ENCODE data around the gene MMP25. TPM values are rescaled to one million over a fixed set of nuclear protein-coding genes. Genes with fewer than 3 reads are reported as not detected.

The MMP25 gene
- total RNA-seq, 4 donors from 2014 or later = 0.51 to 0.87 (median 0.83) TPM; not detected in 1

Other genes starting within 250 kb of the MMP25 start
- gene PRSS41, start 248.1 kb upstream of the MMP25 start, total RNA-seq = not detected
- gene PRSS21, start 229.3 kb upstream of the MMP25 start, total RNA-seq = 1 to 10 TPM in 2 of 4 donors, under 1 TPM in 1, not detected in 1; 0.87 to 7.6 (median 1.3) TPM
- gene ZG16B, start 216.3 kb upstream of the MMP25 start, total RNA-seq = 10 to 100 TPM; 17.7 to 80.5 (median 23.4) TPM
- 1 to 10 TPM; 1.7 to 8.7 (median 6.7) TPM for gene PRSS22, start 188.4 kb upstream of the MMP25 start, total RNA-seq
- 10 to 100 TPM; 31.5 to 42.1 (median 34.7) TPM for gene FLYWCH2, start 163.3 kb upstream of the MMP25 start, total RNA-seq
- 10 to 100 TPM; 32.7 to 81.8 (median 52.1) TPM for gene FLYWCH1, start 134.6 kb upstream of the MMP25 start, total RNA-seq
- gene KREMEN2, start 82.3 kb upstream of the MMP25 start, total RNA-seq = 1 to 10 TPM; 1.0 to 4.2 (median 3.9) TPM
- 10 to 100 TPM in 3 of 4 donors, 1 to 10 TPM in 1; 4.7 to 19.2 (median 14.1) TPM for gene PAQR4, start 77.2 kb upstream of the MMP25 start, total RNA-seq
- gene PKMYT1, start 66.1 kb upstream of the MMP25 start, total RNA-seq = 1 to 10 TPM; 1.9 to 6.4 (median 4.7) TPM
- not detected for gene CLDN9, start 33.6 kb upstream of the MMP25 start, total RNA-seq
- not detected for gene CLDN6, start 28.4 kb upstream of the MMP25 start, total RNA-seq
- 10 to 100 TPM in 3 of 4 donors, 1 to 10 TPM in 1; 2.3 to 59.6 (median 30.5) TPM for gene TNFRSF12A, start 26.2 kb upstream of the MMP25 start, total RNA-seq
- gene HCFC1R1, start 22.6 kb upstream of the MMP25 start, total RNA-seq = 10 to 100 TPM; 32.6 to 65.4 (median 51.5) TPM
- gene THOC6, start 22.5 kb upstream of the MMP25 start, total RNA-seq = 10 to 100 TPM; 15.8 to 27.0 (median 24.9) TPM
- 10 to 100 TPM; 58.4 to 77.6 (median 69.3) TPM for gene BICDL2, start 9.6 kb upstream of the MMP25 start, total RNA-seq
- gene IL32, start 19.1 kb downstream of the MMP25 start, total RNA-seq = 10 to 100 TPM in 1 of 4 donors, 1 to 10 TPM in 3; 2.6 to 11.9 (median 6.1) TPM
- not detected for gene ZSCAN10, start 52.7 kb downstream of the MMP25 start, total RNA-seq
- 10 to 100 TPM; 18.3 to 22.5 (median 20.9) TPM for gene ZNF205, start 66.0 kb downstream of the MMP25 start, total RNA-seq
- 10 to 100 TPM; 14.0 to 18.0 (median 16.4) TPM for gene ZNF213, start 88.5 kb downstream of the MMP25 start, total RNA-seq
- not detected for gene OR1F1, start 141.6 kb downstream of the MMP25 start, total RNA-seq
- gene ZNF200, start 188.6 kb downstream of the MMP25 start, total RNA-seq = 1 to 10 TPM; 2.6 to 7.7 (median 4.8) TPM
- gene MEFV, start 210.1 kb downstream of the MMP25 start, total RNA-seq = under 1 TPM in 3 of 4 donors, not detected in 1; 0.16 to 0.40 (median 0.17) TPM
- gene ZNF263, start 236.9 kb downstream of the MMP25 start, total RNA-seq = 10 to 100 TPM; 40.6 to 56.3 (median 45.1) TPM